SK-N-SH (cell line): ENCODE data around the gene SUGP2. TPM values are rescaled to one million over a fixed set of nuclear protein-coding genes. Genes with fewer than 3 reads are reported as not detected.
A peak's percentile ranks its signal among the peaks of the same experiment; 100 is the strongest.

Experiments
- CTCF ChIA-PET: fragments of 300-600, 350-600 bp; formaldehyde crosslinking; extraction: SDS; loops from one replicate; lab custom pipeline; 2021; lab: Yijun Ruan, JAX
- POLR2A ChIA-PET: fragments of 350-600 bp; sonication (Branson Sonifier 250); formaldehyde crosslinking; extraction: SDS; loops from one replicate; lab custom pipeline; 2020; ENCODE audit warnings: antibody characterized with exemption, inconsistent platforms; lab: Yijun Ruan, JAX
- DNase-seq: peaks from one replicate; pipeline ENCODE4 v3.0.0; 2012
- H2AFZ ChIP-seq: fragments of 200-600 bp; sonication (generic); 2 replicates; pipeline ENCODE4 v1.8.1; 2016; ENCODE audit warnings: antibody characterized with exemption, mild to moderate bottlenecking, low read depth
- H3F3A ChIP-seq: fragments of 200-600 bp; sonication (generic); replicated peaks from 2 replicates; pipeline ENCODE3; 2016; ENCODE audit warnings: antibody characterized with exemption, mild to moderate bottlenecking; ENCODE audit not compliant: insufficient read depth
- H3K27ac ChIP-seq, 2 experiments: fragments of 200-500 bp in 1 of 2; fragments of 200-600 bp in 1 of 2; sonication (Bioruptor generic) in 1 of 2; sonication (generic), shearing (Covaris generic) in 1 of 2; 2 replicates each; pipeline versions ENCODE4 v1.5.1 to v1.6.1; 2014 to 2016; ENCODE audit warnings: low read depth in 2 of 2, inconsistent platforms in 1 of 2, low read length in 1 of 2, mild to moderate bottlenecking in 1 of 2, mixed read lengths in 1 of 2
- H3K27me3 ChIP-seq: fragments of 200-600 bp; sonication (generic), shearing (Covaris generic); 2 replicates; pipeline ENCODE4 v1.6.1; 2016; ENCODE audit warnings: mixed run types; ENCODE audit not compliant: insufficient read depth
- H3K36me3 ChIP-seq, 2 experiments: fragments of 200-500 bp in 1 of 2; fragments of 200-600 bp in 1 of 2; sonication (Bioruptor generic) in 1 of 2; sonication (generic) in 1 of 2; replicated peaks in 1 of 2; 2 replicates each; pipeline versions ENCODE3 to v1.5.1; 2014 to 2016; ENCODE audit warnings: low read length in 1 of 2, mild to moderate bottlenecking in 1 of 2; ENCODE audit not compliant: insufficient read depth in 2 of 2, control insufficient read depth in 1 of 2
- H3K4me1 ChIP-seq, 2 experiments: fragments of 200-500 bp in 1 of 2; fragments of 200-600 bp in 1 of 2; sonication (Bioruptor generic) in 1 of 2; sonication (generic), shearing (Covaris generic) in 1 of 2; 2 replicates each; pipeline versions ENCODE4 v1.5.1 to v1.6.1; 2014 to 2016; ENCODE audit warnings: low read depth in 1 of 2, low read length in 1 of 2, mixed run types in 1 of 2; ENCODE audit not compliant: insufficient read depth in 2 of 2, control insufficient read depth in 1 of 2
- H3K4me2 ChIP-seq: fragments of 200-600 bp; sonication (generic), shearing (Covaris generic); 2 replicates; pipeline ENCODE4 v1.6.1; 2017; ENCODE audit warnings: mixed run types
- H3K4me3 ChIP-seq, 2 experiments: fragments of 200-500 bp in 1 of 2; fragments of 200-600 bp in 1 of 2; sonication (Bioruptor generic) in 1 of 2; sonication (generic), shearing (Covaris generic) in 1 of 2; 2 replicates each; pipeline versions ENCODE4 v1.5.1 to v1.8.1; 2014 to 2016; ENCODE audit warnings: low read depth in 2 of 2, inconsistent platforms in 1 of 2, low read length in 1 of 2, mild to moderate bottlenecking in 1 of 2, mixed read lengths in 1 of 2, moderate library complexity in 1 of 2
- H3K79me2 ChIP-seq: fragments of 200-600 bp; sonication (generic); 2 replicates; pipeline ENCODE4 v1.8.1; 2017; ENCODE audit warnings: mild to moderate bottlenecking; ENCODE audit not compliant: insufficient read depth
- H3K9ac ChIP-seq: fragments of 200-600 bp; sonication (generic); 2 replicates; pipeline ENCODE4 v1.6.1; 2017; ENCODE audit warnings: mixed run types
- H3K9me2 ChIP-seq: fragments of 200-600 bp; sonication (generic); 2 replicates; pipeline ENCODE4 v1.6.1; 2017; ENCODE audit warnings: mixed run types
- H3K9me3 ChIP-seq: fragments of 200-600 bp; sonication (generic); 2 replicates; pipeline ENCODE4 v1.6.1; 2017; ENCODE audit warnings: mixed run types, mild to moderate bottlenecking, moderate library complexity
- H4K20me1 ChIP-seq: fragments of 200-600 bp; sonication (generic); 2 replicates; pipeline ENCODE4 v1.6.1; 2017; ENCODE audit warnings: mild to moderate bottlenecking, mixed run types; ENCODE audit not compliant: insufficient read depth
- CHD2 ChIP-seq: fragments of 150-350 bp; IDR thresholded peaks from 2 replicates; pipeline ENCODE4 v1.6.1; 2018; ENCODE audit warnings: low read length; ENCODE audit not compliant: partially characterized antibody
- CTCF ChIP-seq: fragments of 200-600 bp; sonication (generic); IDR thresholded peaks from 2 replicates; pipeline ENCODE4 v1.6.1; 2017; ENCODE audit warnings: antibody characterized with exemption, mild to moderate bottlenecking, moderate library complexity
- EP300 ChIP-seq, 2 experiments: IDR thresholded peaks; 2 replicates each; pipeline versions ENCODE4 v1.4.0 to v1.6.1; 2012; ENCODE audit warnings: borderline replicate concordance in 1 of 2, low read depth in 1 of 2, low read length in 1 of 2
- EZH2phosphoT487 ChIP-seq: fragments of 200-600 bp; sonication (generic); IDR thresholded peaks from 2 replicates; pipeline ENCODE4 v1.6.1; 2017; ENCODE audit warnings: low read depth, mixed run types, mild to moderate bottlenecking, antibody characterized with exemption, moderate library complexity, borderline replicate concordance
- IRF3 ChIP-seq: fragments of 150-350 bp; IDR thresholded peaks from 2 replicates; pipeline ENCODE4 v1.6.1; 2016; ENCODE audit warnings: mild to moderate bottlenecking, low read depth, low read length
- MXI1 ChIP-seq: IDR thresholded peaks from 2 replicates; pipeline ENCODE4 v1.6.1; 2012; ENCODE audit warnings: mild to moderate bottlenecking, low read depth, low read length, improper control_type of control experiment
- NRF1 ChIP-seq: IDR thresholded peaks from 2 replicates; pipeline ENCODE4 v1.6.1; 2012; ENCODE audit warnings: low read depth, mild to moderate bottlenecking, low read length
- PBX3 ChIP-seq: IDR thresholded peaks from 2 replicates; pipeline ENCODE4; 2012
- RFX5 ChIP-seq: IDR thresholded peaks from 2 replicates; pipeline ENCODE4 v1.6.1; 2012; ENCODE audit warnings: mild to moderate bottlenecking, improper control_type of control experiment, low read length
- SIN3A ChIP-seq: IDR thresholded peaks from 2 replicates; pipeline ENCODE4 v1.6.1; 2012; ENCODE audit warnings: low read depth, mild to moderate bottlenecking, low read length, moderate library complexity, borderline replicate concordance
- TAF1 ChIP-seq: IDR thresholded peaks from 2 replicates; pipeline ENCODE4 v1.6.1; 2012; ENCODE audit warnings: low read depth, mild to moderate bottlenecking, low read length, moderate library complexity, borderline replicate concordance
- USF1 ChIP-seq: IDR thresholded peaks from 2 replicates; pipeline ENCODE4 v1.4.0; 2012; ENCODE audit warnings: low read depth, borderline replicate concordance
- WGBS: methylation state at CpG from one replicate; pipeline ENCODE4 v1.1.6; 2017; ENCODE audit warnings: low lambda C conversion rate; 5-methylcytosine and 5-hydroxymethylcytosine counted together
- polyA plus RNA-seq, 3 experiments: library from polyadenylated mRNA; depleted of rRNA; stranded (reverse); fragments of >200 nt; gene quantifications; 2 replicates each; pipeline ENCODE4 v1.2.3, GENCODE V29; 2012

The SUGP2 gene
- polyA plus RNA-seq, 1 of the 3 experiments (the other 2 are of a cell fraction) = 56.3 TPM

GRCh38 chr19:19032420-19033175, 719 bp downstream of the SUGP2 start:
- H4K20me1 ChIP-seq = peaks cover 7% of the 10 kb centered on the region
- POLR2A ChIA-PET = interaction anchor here (0.7 kb wide), 1 partner anchor 142 kb away, joined by 4 read pairs; no protein-coding TSS in a partner anchor

More at GRCh38 chr19:19032420-19033175, 719 bp downstream of the SUGP2 start:
- peak overlapping the region; percentile 98 for H3K4me2 ChIP-seq
- CTCF ChIA-PET = interaction anchor here (0.9 kb wide), 1 partner anchor 142 kb away, joined by 3 read pairs; no protein-coding TSS in a partner anchor
- peak overlapping the region; percentile 72 to 98 for H3K4me3 ChIP-seq
- peaks cover 6 to 7% of the 10 kb centered on the region in 2 experiments; a peak in 1 of 4 replicates for H3K4me1 ChIP-seq
- H3K36me3 ChIP-seq = peaks cover 9 to 31% of the 10 kb centered on the region in 2 experiments
- H3K27ac ChIP-seq = peak overlapping the region; percentile 87 to 90
- DNase-seq = peak; percentile 89
- no peaks in the 10 kb centered on the region for H3K9me3 ChIP-seq
- TF ChIP-seq CHD2 (peak; percentile 25), USF1 (peak; percentile 41; the same call in 1 of the 2 replicates), RFX5 (no peak), EZH2phosphoT487 (no peak), TAF1 (no peak), NRF1 (peak; percentile 59), SIN3A (peak; percentile 88), PBX3 (peak; percentile 99), IRF3 (peak; percentile 40; the same call in 1 of the 2 replicates), EP300 (IDR thresholded peaks at IDR 0.05; ENCODE audit: borderline replicate concordance in 1 of 2, low read depth in 1 of 2, low read length in 1 of 2) (no peak), MXI1 (peak; percentile 82; the same call in 1 of the 2 replicates), CTCF (peak; percentile 23)
- no peaks in the 10 kb centered on the region for H3K9me2 ChIP-seq
- H3F3A ChIP-seq = peaks cover 5% of the 10 kb centered on the region
- peaks cover 90% of the 10 kb centered on the region for H3K79me2 ChIP-seq
- 10% methylated on average over 26 of the region's 31 CpGs for WGBS
- H2AFZ ChIP-seq = peak overlapping the region; percentile 43; the same call in 1 of the 2 replicates
- H3K9ac ChIP-seq = peak overlapping the region; percentile 94
- no peaks in the 10 kb centered on the region for H3K27me3 ChIP-seq
